Hematopoietic multipotent progenitor cell treated with erythropoietin and hydrocortisone succinate and interleukin-3 and kit ligand, for 17 days (in vitro differentiated cells): ENCODE measurements around the gene TGM6.

ENCODE experiments used
- DNase-seq: peaks from one replicate; pipeline ENCODE4 v3.0.0-alpha.2; 2015; ENCODE audit warnings: low spot score

TGM6 gene

DNA sequence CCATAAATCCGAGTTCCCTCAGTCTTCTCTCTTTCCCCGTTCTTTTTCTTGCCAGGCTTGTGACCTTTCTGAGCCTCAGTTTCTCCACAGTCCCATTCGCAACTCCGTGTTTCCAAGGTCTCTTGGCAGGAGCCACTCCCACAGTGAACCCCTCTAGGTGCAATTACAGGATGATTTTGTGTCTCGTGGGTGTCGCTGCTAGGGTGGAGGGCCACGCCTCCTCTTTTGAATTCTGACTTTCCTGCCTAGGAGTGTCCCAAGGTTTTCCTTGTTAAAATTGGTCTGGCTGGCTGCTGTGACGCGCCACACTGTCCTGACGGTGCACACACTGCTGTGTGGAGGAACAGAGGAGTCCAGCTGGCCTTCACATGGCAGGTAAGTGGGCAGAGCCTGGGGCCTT lies at the start of gene TGM6:
Gene TGM6 (plus strand): TSS at position 301 of the 400 bp plus-strand sequence. CDS start 68 bp downstream, at position 369.
- no peak for DNase-seq

DNA sequence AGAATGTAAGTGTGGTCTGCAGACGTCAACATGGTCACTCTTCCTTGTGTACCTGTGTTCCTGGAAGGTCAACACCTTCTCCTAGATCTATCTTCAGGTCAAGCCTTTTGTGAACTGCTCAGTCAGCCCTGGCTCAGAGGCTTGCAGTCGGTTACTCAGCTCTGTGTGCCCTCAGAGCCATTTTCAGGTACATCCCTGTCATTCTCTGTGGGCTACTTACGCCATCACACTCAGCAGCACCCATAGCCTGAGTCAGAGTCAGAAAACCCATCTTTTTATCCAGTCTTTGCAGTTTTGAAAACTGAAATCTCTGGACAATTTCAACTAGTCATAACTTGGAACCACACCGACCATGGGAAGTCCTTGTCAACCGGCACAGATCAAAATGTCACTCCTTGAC lies 49.6 kb upstream of the TGM6 start:
- DNase-seq, result no peak

DNA sequence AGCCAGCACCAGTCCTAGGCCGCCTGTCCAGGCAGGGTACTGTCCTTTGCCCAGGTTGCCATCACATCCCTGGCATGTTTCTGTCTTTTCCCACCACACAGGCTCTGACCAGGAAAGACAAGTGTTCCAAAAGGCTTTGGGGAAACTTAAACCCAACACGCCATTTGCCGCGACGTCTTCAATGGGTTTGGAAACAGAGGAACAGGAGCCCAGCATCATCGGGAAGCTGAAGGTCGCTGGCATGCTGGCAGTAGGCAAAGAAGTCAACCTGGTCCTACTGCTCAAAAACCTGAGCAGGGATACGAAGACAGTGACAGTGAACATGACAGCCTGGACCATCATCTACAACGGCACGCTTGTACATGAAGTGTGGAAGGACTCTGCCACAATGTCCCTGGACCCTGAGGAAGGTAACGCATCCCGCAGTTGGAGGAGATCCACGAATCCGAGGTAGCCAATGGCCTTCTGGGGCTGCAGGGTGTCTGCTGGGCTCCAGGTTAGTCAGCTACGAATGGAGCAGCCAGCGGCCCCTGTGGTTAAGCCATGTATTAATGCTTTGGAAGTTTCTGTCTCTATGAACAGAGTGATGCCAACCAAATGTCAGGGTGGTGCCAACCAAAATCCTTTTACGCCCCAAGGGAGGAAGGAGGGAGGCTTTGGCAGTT lies 48.7 kb upstream of the TGM6 start:
- no peak for DNase-seq

DNA sequence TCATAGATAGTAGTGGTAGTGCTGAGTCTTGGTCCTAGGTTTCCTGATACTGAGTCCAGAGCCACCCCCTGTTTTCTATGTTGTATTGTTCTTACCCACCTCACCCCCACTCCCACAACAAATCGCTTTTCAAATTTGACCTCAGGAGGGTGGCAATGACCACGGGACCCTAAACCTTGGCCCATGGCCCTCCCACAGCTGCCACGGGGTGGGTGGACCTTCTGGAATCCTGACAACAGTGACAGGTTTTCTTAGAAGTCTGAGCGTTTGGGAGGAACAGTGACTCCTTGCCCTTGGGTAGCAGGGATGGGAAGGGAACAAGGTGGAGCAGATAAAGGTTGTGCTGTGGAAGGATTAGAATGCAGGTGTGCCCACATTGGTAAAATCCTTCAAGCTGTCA lies 48.0 kb upstream of the TGM6 start:
- DNase-seq, result no peak

DNA sequence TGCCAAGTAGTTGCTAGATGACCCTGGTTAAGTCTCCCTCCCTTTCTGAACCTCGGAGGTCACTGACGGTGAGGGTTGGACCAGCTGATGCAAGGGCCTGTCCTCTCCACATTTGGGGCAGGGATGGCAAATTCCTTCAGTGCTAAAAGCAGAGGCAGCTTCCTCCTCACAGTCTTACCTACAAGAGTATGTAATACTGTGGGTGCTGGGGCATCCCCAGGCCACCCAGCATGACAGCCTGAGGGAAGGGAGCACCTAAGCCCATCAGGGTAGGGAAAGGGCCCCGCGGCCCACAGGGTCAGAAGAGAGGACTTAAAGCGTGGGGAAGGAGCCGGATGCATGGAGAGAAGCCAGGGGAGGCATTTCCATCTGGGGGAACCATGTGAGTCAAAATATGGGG lies 46.9 kb upstream of the TGM6 start:
- DNase-seq, result no peak

DNA sequence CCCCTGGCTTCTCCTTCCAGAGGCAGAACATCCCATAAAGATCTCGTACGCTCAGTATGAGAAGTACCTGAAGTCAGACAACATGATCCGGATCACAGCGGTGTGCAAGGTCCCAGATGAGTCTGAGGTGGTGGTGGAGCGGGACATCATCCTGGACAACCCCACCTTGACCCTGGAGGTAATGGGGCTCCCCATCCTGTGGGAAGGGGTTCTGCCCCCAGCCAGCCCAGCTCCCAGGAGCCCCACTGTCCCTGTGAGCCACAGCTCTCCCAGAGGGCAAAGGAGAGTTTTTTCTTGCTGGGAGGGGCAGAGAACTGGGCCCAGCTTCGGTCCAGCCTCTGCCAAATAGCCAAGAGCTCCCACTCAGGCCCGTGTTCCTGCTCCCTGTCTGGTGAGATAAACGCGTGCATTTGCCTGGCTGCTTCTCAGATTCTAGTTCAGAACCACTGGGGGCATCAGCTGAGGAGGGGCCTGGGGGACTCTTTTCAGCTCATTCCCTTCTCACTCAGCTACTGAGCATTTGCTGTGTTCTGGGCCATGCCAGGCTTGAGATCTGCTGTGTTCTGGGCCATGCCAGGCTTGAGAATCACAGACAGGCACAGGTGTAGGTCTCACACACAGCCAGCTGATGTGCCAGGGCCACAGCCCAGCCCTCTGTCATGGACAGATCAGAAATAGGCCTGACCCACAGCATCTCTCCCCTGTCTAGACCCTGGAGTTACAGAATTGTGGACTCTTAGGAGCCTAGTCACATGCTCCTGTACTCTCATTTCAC lies 45.4 kb upstream of the TGM6 start:
- DNase-seq, result no peak

DNA sequence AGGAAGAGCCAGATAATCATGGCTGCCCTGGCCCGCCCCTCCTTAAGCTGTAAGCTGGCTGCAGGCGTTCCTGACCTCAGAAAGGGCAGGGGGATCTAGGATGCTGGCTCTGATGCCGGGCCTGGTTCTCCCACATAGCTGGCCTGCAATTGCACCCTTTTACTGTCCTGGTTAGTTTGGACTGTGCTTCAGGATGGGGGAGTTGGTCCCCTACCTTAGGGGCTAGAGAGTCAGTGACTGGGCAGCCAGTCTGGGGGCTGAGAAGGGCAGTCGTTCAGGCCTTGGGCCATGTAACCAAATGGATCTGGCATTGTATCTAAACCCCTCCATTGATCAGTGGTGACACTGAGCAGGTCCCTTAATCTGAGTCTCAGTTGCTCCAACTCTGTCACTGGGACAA lies 44.2 kb upstream of the TGM6 start:
- no peak for DNase-seq

DNA sequence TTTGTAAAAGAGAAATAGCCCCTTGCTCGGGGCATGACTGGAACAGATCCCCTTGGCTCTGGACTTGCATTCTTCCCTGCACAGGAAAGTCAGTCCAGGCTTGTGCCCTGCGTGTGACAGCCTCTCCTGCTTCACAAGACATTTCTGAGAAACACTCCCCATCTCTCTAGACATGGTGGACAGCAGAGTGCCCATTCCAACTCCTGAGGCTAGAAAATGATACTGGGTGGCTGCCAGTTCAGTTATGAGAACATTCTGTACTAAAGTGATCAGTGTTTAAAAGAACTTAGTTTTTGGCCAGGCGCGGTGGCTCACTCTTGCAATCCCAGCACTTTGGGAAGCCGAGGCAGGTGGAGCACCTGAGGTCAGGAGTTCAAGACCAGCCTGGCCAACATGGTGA lies 43.6 kb upstream of the TGM6 start:
- no peak for DNase-seq

DNA sequence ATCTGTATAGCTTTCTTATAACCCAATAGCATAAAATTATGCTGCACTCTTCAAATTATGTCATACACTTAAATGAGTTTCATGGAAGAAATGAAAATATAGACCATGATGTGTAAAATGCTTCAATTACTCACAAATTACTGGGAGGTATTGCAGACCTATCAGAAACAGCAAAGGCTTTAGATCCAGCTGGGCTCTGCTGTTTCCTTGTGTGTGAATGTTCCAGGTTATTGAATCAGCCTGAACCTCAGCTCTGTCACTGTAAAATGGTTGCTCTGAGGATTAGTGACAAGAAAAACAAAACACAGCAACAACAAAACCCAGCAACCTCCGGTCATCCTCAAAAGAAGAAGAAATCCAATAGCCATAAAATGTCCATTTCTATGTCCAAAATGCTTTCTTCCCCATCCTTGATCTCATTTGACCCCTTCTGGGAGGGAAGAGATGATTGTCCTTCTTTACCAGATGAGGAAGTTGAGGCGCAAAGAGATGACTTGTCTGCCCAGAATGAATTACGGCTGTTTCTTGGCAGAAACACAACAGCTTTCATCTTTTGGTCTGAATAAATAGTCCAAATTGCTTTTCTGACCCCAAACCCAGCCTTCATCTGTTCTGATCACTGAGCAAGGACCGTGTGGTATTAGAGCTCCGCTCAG lies 42.2 kb upstream of the TGM6 start:
- DNase-seq, result no peak

DNA sequence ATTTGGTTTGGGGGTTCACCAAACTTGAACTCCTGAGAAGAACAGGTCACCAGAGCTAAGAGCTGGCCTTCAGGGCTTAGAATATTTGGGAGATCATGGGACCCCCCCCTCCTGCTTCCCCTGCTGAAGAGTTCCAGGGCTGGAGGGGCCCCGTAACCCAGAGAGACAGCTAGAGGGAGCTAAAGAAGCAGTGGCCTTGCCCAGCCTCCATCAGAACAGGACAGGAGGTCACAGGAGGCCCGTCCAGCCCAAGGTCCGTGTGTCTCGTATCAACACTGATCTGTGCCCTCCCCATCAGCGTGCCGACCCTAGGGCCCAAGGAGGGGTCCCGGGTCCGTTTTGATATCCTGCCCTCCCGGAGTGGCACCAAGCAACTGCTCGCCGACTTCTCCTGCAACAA lies 40.6 kb upstream of the TGM6 start:
- no peak for DNase-seq

DNA sequence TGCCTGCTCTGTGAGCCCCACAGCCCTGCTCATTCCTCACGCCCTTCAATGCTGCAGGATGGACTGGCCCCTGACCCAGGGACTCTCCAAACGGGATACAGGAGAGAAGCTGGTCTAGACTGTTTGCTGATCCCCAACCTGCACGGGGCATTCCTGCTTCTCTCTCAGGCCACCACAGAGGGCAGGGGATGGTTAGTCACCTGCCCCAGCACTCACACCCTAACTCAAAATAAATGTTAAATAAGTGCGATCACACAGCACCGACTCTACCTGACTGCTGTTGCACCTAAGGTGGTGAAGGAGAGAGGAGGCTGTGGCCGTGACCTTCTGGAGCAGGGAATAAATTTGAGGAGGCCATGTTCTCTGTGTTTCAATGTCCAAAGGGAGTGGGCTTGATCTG lies 39.9 kb upstream of the TGM6 start:
- no peak for DNase-seq

DNA sequence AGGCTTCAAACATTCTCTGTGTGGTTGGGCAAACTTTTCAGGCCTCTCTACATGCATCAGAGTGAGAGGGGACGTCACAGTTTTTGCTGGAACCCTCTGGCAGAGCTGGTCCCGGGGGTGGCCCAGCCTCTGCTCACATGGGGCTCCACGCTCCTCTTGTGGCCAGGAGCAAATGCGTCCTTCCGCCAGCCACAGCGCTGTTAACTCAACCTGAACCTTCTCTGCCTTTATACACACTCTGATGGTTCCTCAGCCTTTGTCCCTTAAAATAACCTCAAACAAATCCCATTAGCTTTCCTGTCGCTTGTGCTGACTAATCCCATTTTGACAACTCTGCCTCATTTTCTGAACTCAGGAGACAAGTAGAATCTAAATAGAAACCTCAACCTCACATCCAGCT lies 39.4 kb upstream of the TGM6 start:
- DNase-seq, result no peak

DNA sequence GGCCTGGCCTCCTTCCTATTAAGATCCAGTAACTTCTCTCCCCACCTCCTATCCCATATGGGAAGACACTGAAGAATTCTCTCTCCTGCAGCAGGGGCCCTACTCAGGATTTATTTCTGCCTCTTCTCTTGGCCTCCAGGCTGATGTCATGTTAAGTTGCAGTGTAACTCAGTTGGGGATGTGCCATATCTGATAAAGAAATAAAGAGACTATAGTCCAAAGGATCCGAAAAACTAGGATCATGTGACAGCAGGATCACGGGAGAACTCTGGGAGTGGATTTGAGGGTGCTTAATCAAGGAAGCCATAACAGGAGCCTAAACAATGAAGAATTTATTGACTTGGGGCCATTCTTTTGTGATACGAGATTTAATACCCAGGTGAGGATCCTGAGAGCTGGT lies 38.5 kb upstream of the TGM6 start:
- DNase-seq, result no peak

DNA sequence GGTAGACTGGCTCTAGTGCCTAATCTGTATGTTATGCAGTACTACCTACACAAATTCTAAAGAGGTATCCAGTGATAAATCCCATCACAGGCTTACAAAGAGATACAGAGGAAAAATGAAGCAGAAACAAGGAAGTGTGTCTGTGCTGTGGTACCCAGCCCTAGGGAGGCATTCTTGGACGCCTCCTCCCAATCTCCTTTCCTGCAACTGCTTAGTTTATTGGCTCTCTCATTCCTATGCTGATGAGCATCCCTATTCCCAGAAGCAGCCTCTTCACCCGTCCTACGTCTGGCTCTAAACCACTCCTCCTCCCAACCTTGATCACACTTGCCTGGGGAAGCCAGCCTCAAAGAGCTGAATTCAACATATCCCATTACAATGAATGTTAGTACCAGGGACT lies 34.5 kb upstream of the TGM6 start:
- no peak for DNase-seq

DNA sequence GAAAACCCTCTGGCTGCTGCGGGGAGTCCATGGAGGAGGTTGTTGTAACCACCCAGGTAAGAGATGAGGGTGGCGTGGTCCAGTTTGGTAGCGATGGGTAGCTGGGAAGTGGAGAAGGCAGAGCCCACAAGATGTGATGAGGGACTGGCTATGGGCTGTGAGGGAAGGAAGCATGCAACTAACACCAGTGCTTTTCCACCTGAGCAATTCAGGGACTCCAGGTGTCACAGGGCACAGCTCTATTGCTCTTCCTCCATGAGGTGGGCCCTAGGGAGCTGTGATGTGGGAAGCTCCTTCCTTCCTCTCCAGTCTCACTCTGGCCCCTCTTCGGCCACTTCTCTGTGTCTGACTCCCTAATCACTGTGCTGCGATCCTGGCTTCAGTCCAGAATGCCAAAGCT lies 32.4 kb upstream of the TGM6 start:
- DNase-seq, result no peak

DNA sequence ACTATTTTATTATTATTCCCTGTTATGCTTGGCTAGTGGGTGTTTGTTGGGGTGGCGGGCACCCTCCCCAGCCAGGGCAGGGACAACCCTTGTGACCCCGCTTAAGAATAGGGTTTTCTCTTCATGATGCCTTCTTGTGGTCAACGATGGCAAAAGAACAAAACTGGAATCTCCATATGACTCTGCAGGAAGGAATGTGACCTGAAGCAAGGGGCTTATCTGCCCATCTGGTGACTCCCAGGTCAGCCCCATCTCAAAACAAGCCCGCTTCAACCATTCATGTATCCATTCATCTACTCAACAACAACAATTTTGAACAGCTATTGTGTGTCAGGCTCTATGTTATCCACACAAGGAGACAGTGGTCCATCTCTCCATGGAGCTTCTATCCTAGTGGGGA lies 30.9 kb upstream of the TGM6 start:
- DNase-seq, result no peak

DNA sequence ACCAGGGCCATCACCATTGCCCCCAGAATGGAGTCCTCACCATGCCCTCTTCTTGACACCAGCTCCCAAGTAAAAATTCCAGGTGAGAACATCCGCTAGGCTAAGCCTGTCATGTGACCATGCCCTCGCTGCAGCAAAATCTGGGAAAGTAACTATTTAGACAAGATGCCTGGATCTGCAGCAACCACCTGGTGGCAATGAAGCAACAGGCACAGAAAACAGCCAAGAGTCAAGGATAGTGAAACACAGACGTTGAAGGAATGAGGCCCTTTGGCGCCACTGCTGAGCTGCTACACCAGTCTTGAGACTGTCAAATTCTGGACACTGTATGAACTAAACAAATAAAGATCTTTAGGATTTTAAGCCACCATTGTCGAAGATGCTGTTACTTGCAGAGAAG lies 30.1 kb upstream of the TGM6 start:
- DNase-seq, result no peak

DNA sequence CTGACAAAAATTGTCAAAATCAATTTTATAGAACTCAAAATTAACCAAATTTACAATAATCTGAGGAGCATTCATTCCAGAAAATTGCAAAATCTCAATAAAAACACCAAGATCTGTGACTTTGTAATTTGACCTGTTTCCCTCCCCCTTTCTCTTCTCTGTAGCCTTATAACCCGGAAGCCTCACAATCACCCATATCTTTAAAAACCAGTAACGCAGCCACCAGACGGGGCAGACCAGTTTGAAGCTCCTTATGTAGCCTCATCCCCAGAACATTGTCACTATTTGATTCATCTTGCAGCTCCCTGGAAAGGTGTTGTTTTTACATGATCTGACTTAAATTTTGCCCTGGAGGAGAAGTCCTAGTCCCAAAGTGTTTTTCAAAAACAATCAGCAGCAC lies 27.5 kb upstream of the TGM6 start:
- DNase-seq, result no peak

DNA sequence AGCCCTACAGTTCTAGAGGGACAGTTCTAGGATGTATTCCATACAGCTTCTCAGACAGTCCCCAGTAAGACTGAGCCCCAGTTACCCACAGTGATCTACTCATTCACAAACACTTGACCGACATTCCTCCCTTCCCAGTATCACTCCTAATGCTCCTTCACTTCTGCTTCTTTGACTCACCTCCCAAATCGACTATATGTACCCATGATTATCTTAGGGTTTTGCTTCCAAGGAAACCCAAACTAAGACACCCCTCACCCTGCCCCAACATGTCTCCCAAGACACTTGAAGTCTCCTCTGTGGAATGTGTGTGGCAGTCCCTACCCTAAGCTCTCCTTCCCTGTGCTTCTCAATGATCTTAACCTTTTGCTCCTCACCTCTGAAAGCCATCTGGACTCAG lies 23.6 kb upstream of the TGM6 start:
- DNase-seq, result no peak

DNA sequence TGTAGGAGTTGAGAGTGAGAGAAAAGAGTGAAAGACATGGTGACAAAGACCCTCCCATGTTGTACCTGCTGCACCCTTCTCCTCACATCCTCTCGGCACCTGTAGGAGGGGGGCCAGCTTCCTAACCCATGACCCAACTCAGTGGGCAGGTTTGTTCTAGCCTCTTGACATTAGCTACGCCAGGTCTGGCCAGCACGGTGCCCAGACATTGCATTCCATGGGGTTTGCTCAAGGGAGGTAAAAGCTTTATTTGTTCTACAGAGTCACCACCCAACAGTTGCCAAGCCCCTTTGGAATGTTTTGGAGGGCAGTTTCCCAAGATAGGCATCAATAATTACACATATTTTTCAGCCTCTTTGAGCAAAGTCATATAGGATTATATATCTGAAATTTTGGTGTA lies 22.7 kb upstream of the TGM6 start:
- no peak for DNase-seq

DNA sequence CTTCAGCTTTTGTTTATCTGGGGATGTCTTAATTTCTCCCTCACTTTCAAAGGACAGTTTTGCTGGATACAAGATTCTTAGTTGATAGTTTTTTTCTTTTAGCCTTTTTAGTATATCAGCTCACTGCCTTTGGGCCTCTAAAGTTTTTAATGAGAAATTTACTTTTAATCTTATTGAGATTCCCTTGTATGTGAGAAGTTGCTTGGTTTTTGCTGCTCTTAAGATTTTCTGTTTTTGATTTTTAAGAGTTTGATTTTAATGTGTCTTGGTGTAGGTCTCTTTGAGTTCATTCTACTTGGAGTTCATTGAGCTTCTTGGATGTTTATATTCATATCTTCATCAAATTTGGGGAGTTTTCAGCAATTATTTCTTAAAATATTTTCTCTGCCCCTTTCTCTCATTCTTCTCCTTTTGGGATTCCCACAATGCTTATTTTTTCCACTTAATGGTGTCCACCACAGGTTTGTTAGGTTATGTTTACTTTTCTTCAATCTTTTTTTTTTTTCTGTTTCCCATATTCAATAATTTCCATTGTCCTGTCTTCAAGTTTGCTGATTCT lies 19.6 kb upstream of the TGM6 start:
- DNase-seq, result no peak

DNA sequence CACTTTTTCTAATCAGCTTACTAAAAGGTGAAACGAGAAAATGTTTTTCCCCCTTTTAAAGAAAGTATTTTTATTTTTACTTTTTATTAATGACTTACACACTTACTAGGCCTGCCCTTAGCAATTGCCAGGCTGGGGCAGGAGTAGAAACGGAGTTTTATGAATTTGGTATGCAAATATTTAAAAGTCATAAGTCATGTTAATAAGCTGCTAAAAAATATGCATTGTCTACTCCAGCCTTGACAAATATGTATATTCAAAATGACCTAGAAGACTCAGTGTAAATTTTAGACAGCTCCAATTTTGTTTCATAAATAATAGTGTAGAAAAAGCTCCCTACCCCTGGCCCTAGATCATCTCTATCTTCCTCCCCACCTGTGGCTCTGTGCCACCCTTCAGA lies 17.5 kb upstream of the TGM6 start:
- no peak for DNase-seq

DNA sequence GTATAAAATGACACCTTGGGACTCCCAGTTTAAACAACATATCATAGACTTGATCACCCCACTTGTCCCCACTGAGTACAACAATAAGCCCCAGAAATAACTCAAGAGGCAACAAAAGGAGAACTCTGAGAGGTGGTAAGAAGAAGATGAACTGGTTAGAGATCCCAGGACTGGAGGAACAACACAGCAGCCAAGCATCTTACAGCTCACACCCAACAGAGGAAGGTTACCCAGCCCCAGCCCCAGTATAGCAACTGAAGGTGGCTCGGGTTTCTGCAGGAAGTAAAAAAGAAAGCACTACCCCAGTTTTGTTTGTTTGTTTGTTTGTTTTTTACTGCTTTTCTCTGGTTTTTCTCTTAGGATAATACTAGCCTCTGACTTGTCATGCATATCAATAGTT lies 17.1 kb upstream of the TGM6 start:
- DNase-seq, result no peak
